ENCODE results near the gene OIP5. TPM values are rescaled to one million over a fixed set of nuclear protein-coding genes. Genes with fewer than 3 reads are reported as not detected.
A peak's percentile ranks its signal among the peaks of the same experiment; 100 is the strongest.
"Not testable (repeated sequence)": the region's sequence is repeated elsewhere in the genome, so short reads cannot be mapped to it uniquely, and the experiment has no call there.

Gene OIP5
- polyA plus RNA-seq, 1 donor (not counting 4 experiments of a cell fraction or from before 2014, with no cell fraction given) = 9.8 TPM

DNA sequence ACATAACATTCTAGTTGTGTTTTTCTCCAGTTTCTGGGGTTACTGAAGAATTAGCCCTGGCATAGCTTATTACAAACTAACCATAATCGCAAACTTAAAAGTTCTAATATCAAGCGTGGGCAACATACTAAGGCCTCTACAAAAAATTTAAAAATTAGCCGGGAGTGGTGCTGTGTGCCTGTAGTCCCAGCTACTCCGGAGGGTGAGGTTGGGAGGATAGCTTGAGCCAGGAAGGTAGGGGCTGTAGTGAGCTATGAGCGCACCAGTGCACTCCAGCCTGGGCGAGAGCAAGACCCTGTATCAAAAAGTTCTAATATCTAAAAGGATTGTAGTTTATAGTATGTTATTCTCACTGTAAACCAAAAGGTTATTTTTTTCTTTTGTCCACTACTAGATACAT lies 1.1 kb downstream of the OIP5 start:
- H4K20me1 ChIP-seq (ENCODE audit: control insufficient read depth, extremely low read depth, insufficient read depth, low read length) = no peaks in the 10 kb centered on the region
- no peaks in the 10 kb centered on the region for H3K9me1 ChIP-seq (ENCODE audit: control insufficient read depth, extremely low read depth, insufficient read depth, low read length)
- dilution Hi-C loops (cut with MboI; ENCODE audit: extremely low pct_ligation_motif_present, low sequenced_read_pairs) = no loop called here
- no peaks in the 10 kb centered on the region for H3K27me3 ChIP-seq (ENCODE audit: control insufficient read depth, extremely low read depth, insufficient read depth, low read length)
- H3K4me3 ChIP-seq (ENCODE audit: control insufficient read depth in 2 of 3, extremely low read depth in 1 of 3, insufficient read depth in 2 of 3, low read depth in 1 of 3, low read length in 3 of 3) = peak overlapping the region in 2 of 3 experiments; percentile 94 to 95
- no peak for FAIRE-seq
- H3K4me2 ChIP-seq (ENCODE audit: control insufficient read depth, extremely low read depth, insufficient read depth, low read depth, low read length) = peak overlapping the region; percentile 93
- H3K4me1 ChIP-seq (ENCODE audit: control insufficient read depth, extremely low read depth, insufficient read depth, low read length) = peaks cover 17% of the 10 kb centered on the region
- DNase-seq (ENCODE audit: low read depth, low spot score) = no peak
- peak overlapping the region; percentile 100 for H2AFZ ChIP-seq (ENCODE audit: control insufficient read depth, low read length)
- H3K27ac ChIP-seq (ENCODE audit: control insufficient read depth, insufficient read depth, low read length) = peak overlapping the region; percentile 80
- H3K79me2 ChIP-seq (ENCODE audit: control insufficient read depth, insufficient read depth, low read length) = peaks cover 26% of the 10 kb centered on the region
- H3K36me3 ChIP-seq (ENCODE audit: control insufficient read depth in 2 of 2, extremely low read depth in 1 of 2, insufficient read depth in 2 of 2, low read length in 2 of 2) = no peaks in the 10 kb centered on the region
- no peaks in the 10 kb centered on the region for H3K9me3 ChIP-seq (ENCODE audit: control insufficient read depth, low read depth, low read length)
- TF ChIP-seq, protein P1, sequence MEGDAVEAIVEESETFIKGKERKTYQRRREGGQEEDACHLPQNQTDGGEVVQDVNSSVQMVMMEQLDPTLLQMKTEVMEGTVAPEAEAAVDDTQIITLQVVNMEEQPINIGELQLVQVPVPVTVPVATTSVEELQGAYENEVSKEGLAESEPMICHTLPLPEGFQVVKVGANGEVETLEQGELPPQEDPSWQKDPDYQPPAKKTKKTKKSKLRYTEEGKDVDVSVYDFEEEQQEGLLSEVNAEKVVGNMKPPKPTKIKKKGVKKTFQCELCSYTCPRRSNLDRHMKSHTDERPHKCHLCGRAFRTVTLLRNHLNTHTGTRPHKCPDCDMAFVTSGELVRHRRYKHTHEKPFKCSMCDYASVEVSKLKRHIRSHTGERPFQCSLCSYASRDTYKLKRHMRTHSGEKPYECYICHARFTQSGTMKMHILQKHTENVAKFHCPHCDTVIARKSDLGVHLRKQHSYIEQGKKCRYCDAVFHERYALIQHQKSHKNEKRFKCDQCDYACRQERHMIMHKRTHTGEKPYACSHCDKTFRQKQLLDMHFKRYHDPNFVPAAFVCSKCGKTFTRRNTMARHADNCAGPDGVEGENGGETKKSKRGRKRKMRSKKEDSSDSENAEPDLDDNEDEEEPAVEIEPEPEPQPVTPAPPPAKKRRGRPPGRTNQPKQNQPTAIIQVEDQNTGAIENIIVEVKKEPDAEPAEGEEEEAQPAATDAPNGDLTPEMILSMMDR (optimal IDR thresholded peaks at IDR 0.05 in 1 of 3, IDR thresholded peaks at IDR 0.05 in 1 of 3, conservative IDR thresholded peaks at IDR 0.05 in 1 of 3; ENCODE audit: extremely low read depth in 1 of 3, insufficient read depth in 2 of 3, low read length in 3 of 3) = no peak
- TF ChIP-seq EZH2 (IDR thresholded peaks at IDR 0.05; ENCODE audit: low read length) = no peak
- H3K9ac ChIP-seq (ENCODE audit: control insufficient read depth, extremely low read depth, insufficient read depth, low read length) = peak overlapping the region; percentile 92

DNA sequence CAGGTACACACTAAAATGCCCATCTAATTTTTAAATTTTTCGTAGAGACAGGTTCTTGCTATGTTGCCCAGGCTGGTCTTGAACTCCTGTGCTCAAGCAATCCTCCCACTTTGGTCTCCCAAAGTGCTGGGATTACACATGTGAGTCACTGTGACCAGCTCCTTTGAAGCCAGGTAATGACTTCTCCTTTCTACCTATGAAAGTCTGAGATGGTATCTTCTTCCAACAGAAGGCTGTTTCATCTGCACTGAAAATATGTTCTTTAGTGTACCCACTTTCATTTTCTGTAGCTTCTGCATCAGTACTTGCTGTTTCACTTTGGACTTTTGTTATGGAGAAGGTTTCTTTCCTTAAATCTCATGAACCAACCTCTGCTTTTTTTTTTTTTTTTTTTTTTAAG lies 8.8 kb downstream of the OIP5 start:
- no peaks in the 10 kb centered on the region for H3K9me1 ChIP-seq (ENCODE audit: control insufficient read depth, extremely low read depth, insufficient read depth, low read length)
- peak; percentile 36 for FAIRE-seq
- dilution Hi-C loops (cut with MboI; ENCODE audit: extremely low pct_ligation_motif_present, low sequenced_read_pairs) = no loop called here
- no peaks in the 10 kb centered on the region for H3K79me2 ChIP-seq (ENCODE audit: control insufficient read depth, insufficient read depth, low read length)
- TF ChIP-seq, protein P1 (optimal IDR thresholded peaks at IDR 0.05 in 1 of 3, IDR thresholded peaks at IDR 0.05 in 1 of 3, conservative IDR thresholded peaks at IDR 0.05 in 1 of 3; ENCODE audit: extremely low read depth in 1 of 3, insufficient read depth in 2 of 3, low read length in 3 of 3) = no peak
- TF ChIP-seq EZH2 (IDR thresholded peaks at IDR 0.05; ENCODE audit: low read length) = no peak
- no peaks in the 10 kb centered on the region for H4K20me1 ChIP-seq (ENCODE audit: control insufficient read depth, extremely low read depth, insufficient read depth, low read length)
- no peak overlapping the region for H2AFZ ChIP-seq (ENCODE audit: control insufficient read depth, low read length)
- no peaks in the 10 kb centered on the region for H3K27me3 ChIP-seq (ENCODE audit: control insufficient read depth, extremely low read depth, insufficient read depth, low read length)
- no peak for DNase-seq (ENCODE audit: low read depth, low spot score)
- H3K4me3 ChIP-seq (ENCODE audit: control insufficient read depth in 2 of 3, extremely low read depth in 1 of 3, insufficient read depth in 2 of 3, low read depth in 1 of 3, low read length in 3 of 3) = no peak overlapping the region
- no peak overlapping the region for H3K27ac ChIP-seq (ENCODE audit: control insufficient read depth, insufficient read depth, low read length)
- no peak overlapping the region for H3K9ac ChIP-seq (ENCODE audit: control insufficient read depth, extremely low read depth, insufficient read depth, low read length)
- H3K36me3 ChIP-seq (ENCODE audit: control insufficient read depth in 2 of 2, extremely low read depth in 1 of 2, insufficient read depth in 2 of 2, low read length in 2 of 2) = no peaks in the 10 kb centered on the region
- no peaks in the 10 kb centered on the region for H3K4me1 ChIP-seq (ENCODE audit: control insufficient read depth, extremely low read depth, insufficient read depth, low read length)
- H3K4me2 ChIP-seq (ENCODE audit: control insufficient read depth, extremely low read depth, insufficient read depth, low read depth, low read length) = no peak overlapping the region
- no peaks in the 10 kb centered on the region for H3K9me3 ChIP-seq (ENCODE audit: control insufficient read depth, low read depth, low read length)

DNA sequence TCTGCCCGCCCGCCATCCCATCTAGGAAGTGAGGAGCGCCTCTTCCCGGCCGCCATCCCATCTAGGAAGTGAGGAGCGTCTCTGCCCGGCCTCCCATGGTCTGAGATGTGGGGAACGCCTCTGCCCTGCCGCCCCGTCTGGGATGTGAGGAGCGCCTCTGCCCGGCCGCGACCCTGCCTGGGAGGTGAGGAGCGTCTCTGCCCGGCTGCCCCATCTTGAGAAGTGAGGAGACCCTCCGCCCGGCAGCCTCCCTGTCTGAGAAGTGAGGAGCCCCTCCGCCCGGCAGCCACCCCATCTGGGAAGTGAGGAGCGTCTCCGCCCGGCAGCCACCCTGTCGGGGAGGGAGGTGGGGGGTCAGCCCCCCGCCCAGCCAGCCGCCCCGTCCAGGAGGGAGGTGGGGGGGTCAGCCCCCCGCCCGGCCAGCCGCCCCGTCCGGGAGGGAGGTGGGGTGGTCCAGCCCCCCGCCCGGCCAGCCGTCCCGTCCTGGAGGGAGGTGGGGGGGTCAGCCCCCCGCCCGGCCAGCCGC lies 11.5 kb downstream of the OIP5 start:
- H3K9me3 ChIP-seq (ENCODE audit: control insufficient read depth, low read depth, low read length); H3K36me3 ChIP-seq (ENCODE audit: control insufficient read depth in 2 of 2, extremely low read depth in 1 of 2, insufficient read depth in 2 of 2, low read length in 2 of 2); FAIRE-seq; H3K27me3 ChIP-seq (ENCODE audit: control insufficient read depth, extremely low read depth, insufficient read depth, low read length); DNase-seq (ENCODE audit: low read depth, low spot score); H2AFZ ChIP-seq (ENCODE audit: control insufficient read depth, low read length); H4K20me1 ChIP-seq (ENCODE audit: control insufficient read depth, extremely low read depth, insufficient read depth, low read length); H3K4me3 ChIP-seq (ENCODE audit: control insufficient read depth in 2 of 3, extremely low read depth in 1 of 3, insufficient read depth in 2 of 3, low read depth in 1 of 3, low read length in 3 of 3); H3K9ac ChIP-seq (ENCODE audit: control insufficient read depth, extremely low read depth, insufficient read depth, low read length); H3K9me1 ChIP-seq (ENCODE audit: control insufficient read depth, extremely low read depth, insufficient read depth, low read length); H3K4me2 ChIP-seq (ENCODE audit: control insufficient read depth, extremely low read depth, insufficient read depth, low read depth, low read length); H3K27ac ChIP-seq (ENCODE audit: control insufficient read depth, insufficient read depth, low read length); H3K4me1 ChIP-seq (ENCODE audit: control insufficient read depth, extremely low read depth, insufficient read depth, low read length); dilution Hi-C loops (cut with MboI; ENCODE audit: extremely low pct_ligation_motif_present, low sequenced_read_pairs); H3K79me2 ChIP-seq (ENCODE audit: control insufficient read depth, insufficient read depth, low read length): not testable (repeated sequence)

All from keratinocyte (primary cell).